H1 (cell line): ENCODE measurements around the gene CSH1. TPM values are rescaled to one million over a fixed set of nuclear protein-coding genes. Genes with fewer than 3 reads are reported as not detected.

Experiments
- CTCF ChIA-PET: fragments of 300-600 bp; sonication (Branson Sonifier 250); formaldehyde crosslinking; loops from one replicate; lab custom pipeline; 2021; ENCODE audit not compliant: partially characterized antibody; lab: Charles Lee
- POLR2A ChIA-PET: fragments of 300-600 bp; sonication (Branson Sonifier 250); formaldehyde crosslinking; loops from one replicate; lab custom pipeline; 2021; ENCODE audit warnings: inconsistent platforms; ENCODE audit not compliant: partially characterized antibody; lab: Charles Lee
- DNase-seq, 2 experiments: peaks; one replicate each; pipeline versions ENCODE4 v3.0.0 to v3.0.0-alpha.2; 2010 to 2022; ENCODE audit warnings: low spot score in 2 of 2, low read depth in 1 of 2, mixed read lengths in 1 of 2
- FAIRE-seq: peaks from 2 replicates; lab custom pipeline; 2011; peaks lifted over from hg19 to GRCh38; lab: Jason Lieb, UNC
- H2AFZ ChIP-seq: 2 replicates; pipeline ENCODE4 v1.8.1; 2012; ENCODE audit warnings: low read length, inconsistent platforms
- H2AK5ac ChIP-seq: 2 replicates; pipeline ENCODE4 v1.6.1; 2013; ENCODE audit warnings: low read depth, low read length
- H2BK120ac ChIP-seq: replicated peaks from 2 replicates; pipeline ENCODE3; 2013; ENCODE audit warnings: low read depth, low read length, inconsistent platforms
- H2BK12ac ChIP-seq: 2 replicates; pipeline ENCODE4 v1.6.1; 2013; ENCODE audit warnings: low read depth, low read length
- H2BK15ac ChIP-seq: 2 replicates; pipeline ENCODE4 v1.6.1; 2013; ENCODE audit warnings: low read length
- H2BK20ac ChIP-seq: 2 replicates; pipeline ENCODE4 v1.6.1; 2013; ENCODE audit warnings: low read length
- H2BK5ac ChIP-seq: 2 replicates; pipeline ENCODE4 v1.6.1; 2013; ENCODE audit warnings: low read depth, low read length
- H3K14ac ChIP-seq: 2 replicates; pipeline ENCODE4 v1.6.1; 2013; ENCODE audit warnings: inconsistent platforms; ENCODE audit not compliant: insufficient read length
- H3K18ac ChIP-seq: 2 replicates; pipeline ENCODE4 v1.6.1; 2013; ENCODE audit warnings: low read length; ENCODE audit errors: extremely low read depth
- H3K23ac ChIP-seq: 2 replicates; pipeline ENCODE4 v1.6.1; 2013; ENCODE audit warnings: inconsistent platforms; ENCODE audit not compliant: insufficient read length
- H3K23me2 ChIP-seq: 2 replicates; pipeline ENCODE4 v1.6.1; 2013; ENCODE audit warnings: low read depth, low read length
- H3K27ac ChIP-seq: 2 replicates; pipeline ENCODE4 v1.6.1; 2011; ENCODE audit warnings: low read depth, low read length, inconsistent platforms
- H3K27me3 ChIP-seq, 4 experiments: replicated peaks in 1 of 4; 1 replicate in 1 of 4; 2 replicates in 3 of 4; pipeline versions ENCODE4 v1.6.1 to v1.8.1; 2011 to 2013; ENCODE audit warnings: low read length in 3 of 4, mild to moderate bottlenecking in 3 of 4, inconsistent platforms in 2 of 4, mixed read lengths in 2 of 4, moderate library complexity in 1 of 4; ENCODE audit not compliant: control insufficient read depth in 3 of 4, insufficient read depth in 3 of 4; ENCODE audit errors: extremely low read depth in 1 of 4
- H3K36me3 ChIP-seq, 4 experiments: 2 replicates each; pipeline versions ENCODE4 v1.6.1 to v1.8.1; 2011 to 2013; ENCODE audit warnings: mild to moderate bottlenecking in 4 of 4, low read length in 3 of 4, moderate library complexity in 2 of 4, control low read depth in 1 of 4, inconsistent platforms in 1 of 4; ENCODE audit not compliant: insufficient read depth in 4 of 4, control insufficient read depth in 2 of 4
- H3K4ac ChIP-seq: replicated peaks from 2 replicates; pipeline ENCODE3; 2013; ENCODE audit warnings: low read length, low read depth, mixed read lengths, inconsistent platforms; ENCODE audit not compliant: insufficient read length
- H3K4me1 ChIP-seq, 4 experiments: replicated peaks in 1 of 4; 1 replicate in 1 of 4; 2 replicates in 3 of 4; pipeline versions ENCODE4 v1.6.1 to v1.8.1; 2011 to 2013; ENCODE audit warnings: low read length in 3 of 4, inconsistent platforms in 2 of 4, mixed read lengths in 1 of 4; ENCODE audit not compliant: insufficient read depth in 4 of 4, control insufficient read depth in 3 of 4
- H3K4me2 ChIP-seq, 2 experiments: 2 replicates each; pipeline versions ENCODE4 v1.6.1 to v1.8.1; 2011 to 2013; ENCODE audit warnings: low read depth in 2 of 2, low read length in 2 of 2, control low read depth in 1 of 2, inconsistent platforms in 1 of 2, mild to moderate bottlenecking in 1 of 2; ENCODE audit not compliant: insufficient read depth in 1 of 2
- H3K4me3 ChIP-seq, 4 experiments: fragments of 200-600, 300-600 bp in 1 of 4; sonication (generic), shearing (Covaris generic), sonication (Bioruptor Twin) in 1 of 4; 2 replicates each; pipeline versions ENCODE4 v1.5.1 to v1.8.1; 2011 to 2016; ENCODE audit warnings: low read length in 4 of 4, low read depth in 3 of 4, control low read depth in 2 of 4, inconsistent platforms in 2 of 4, mild to moderate bottlenecking in 2 of 4, mixed read lengths in 1 of 4, moderate library complexity in 1 of 4; ENCODE audit not compliant: insufficient read depth in 2 of 4; ENCODE audit errors: extremely low read depth in 1 of 4
- H3K56ac ChIP-seq: replicated peaks from 2 replicates; pipeline ENCODE3; 2013; ENCODE audit warnings: low read depth, mild to moderate bottlenecking, mixed read lengths, low read length, inconsistent platforms; ENCODE audit not compliant: insufficient read length
- H3K79me1 ChIP-seq: 2 replicates; pipeline ENCODE4 v1.6.1; 2013; ENCODE audit warnings: low read depth, low read length, control low read depth
- H3K79me2 ChIP-seq, 2 experiments: 2 replicates each; pipeline versions ENCODE4 v1.6.1 to v1.8.1; 2012 to 2013; ENCODE audit warnings: low read length in 2 of 2, mild to moderate bottlenecking in 2 of 2, inconsistent platforms in 1 of 2; ENCODE audit not compliant: insufficient read depth in 2 of 2, control insufficient read depth in 1 of 2
- H3K9ac ChIP-seq, 4 experiments: replicated peaks in 1 of 4; 1 replicate in 1 of 4; 2 replicates in 3 of 4; pipeline versions ENCODE4 v1.6.1 to v1.8.1; 2011 to 2013; ENCODE audit warnings: low read depth in 3 of 4, low read length in 3 of 4, control low read depth in 2 of 4, mild to moderate bottlenecking in 2 of 4, moderate library complexity in 2 of 4, inconsistent platforms in 1 of 4; ENCODE audit errors: extremely low read depth in 1 of 4
- H3K9me3 ChIP-seq, 2 experiments: 2 replicates each; pipeline versions ENCODE4 v1.6.1 to v1.8.1; 2012 to 2013; ENCODE audit warnings: mild to moderate bottlenecking in 2 of 2, moderate library complexity in 2 of 2, control low read depth in 1 of 2, inconsistent platforms in 1 of 2, low read depth in 1 of 2, low read length in 1 of 2, mixed read lengths in 1 of 2; ENCODE audit not compliant: insufficient read depth in 2 of 2
- H4K20me1 ChIP-seq, 2 experiments: replicated peaks in 1 of 2; 2 replicates each; pipeline versions ENCODE3 to v1.8.1; 2011 to 2013; ENCODE audit warnings: inconsistent platforms in 2 of 2, low read length in 2 of 2, mild to moderate bottlenecking in 1 of 2; ENCODE audit not compliant: insufficient read depth in 2 of 2, control insufficient read depth in 1 of 2
- H4K5ac ChIP-seq: 2 replicates; pipeline ENCODE4 v1.6.1; 2013; ENCODE audit warnings: low read length, low read depth, mixed read lengths, inconsistent platforms; ENCODE audit not compliant: insufficient read length
- H4K8ac ChIP-seq: 2 replicates; pipeline ENCODE4 v1.8.0; 2013; ENCODE audit warnings: mild to moderate bottlenecking, moderate library complexity, low read length, inconsistent platforms; ENCODE audit not compliant: insufficient read depth; ENCODE audit errors: extremely low read depth
- H4K91ac ChIP-seq: replicated peaks from 2 replicates; pipeline ENCODE3; 2013; ENCODE audit warnings: low read length, mixed read lengths, inconsistent platforms; ENCODE audit not compliant: insufficient read length
- BACH1 ChIP-seq: IDR thresholded peaks from 2 replicates; pipeline ENCODE4 v1.6.1; 2012; ENCODE audit warnings: low read length, improper control_type of control experiment
- CEBPB ChIP-seq: IDR thresholded peaks from 2 replicates; pipeline ENCODE4 v1.6.1; 2012; ENCODE audit warnings: low read depth, low read length
- CTCF ChIP-seq, 3 experiments: IDR thresholded peaks; 1 replicate in 2 of 3; 2 replicates in 1 of 3; pipeline versions ENCODE4 v1.5.1 to v1.6.1; 2011; ENCODE audit warnings: low read length in 3 of 3, mild to moderate bottlenecking in 3 of 3, inconsistent platforms in 2 of 3, low read depth in 1 of 3, moderate library complexity in 1 of 3; ENCODE audit not compliant: insufficient read depth in 1 of 3; ENCODE audit errors: control extremely low read depth in 1 of 3
- RAD21 ChIP-seq, 2 experiments: IDR thresholded peaks in 1 of 2; conservative IDR thresholded peaks in 1 of 2; 2 replicates each; pipeline ENCODE4 v1.6.1; 2011; ENCODE audit warnings: low read depth in 2 of 2, low read length in 2 of 2, improper control_type of control experiment in 1 of 2, inconsistent platforms in 1 of 2, mild to moderate bottlenecking in 1 of 2, moderate library complexity in 1 of 2
- SIN3A ChIP-seq, 2 experiments: IDR thresholded peaks in 1 of 2; conservative IDR thresholded peaks in 1 of 2; 2 replicates each; pipeline ENCODE4 v1.6.1; 2011 to 2012; ENCODE audit warnings: low read length in 2 of 2, improper control_type of control experiment in 1 of 2, low read depth in 1 of 2, mild to moderate bottlenecking in 1 of 2
- WGBS, 2 experiments: shearing (Covaris generic) in 1 of 2; methylation state at CpG; one replicate each; pipeline versions ENCODE4 v1.1.6 to v1.1.7; 2013 to 2015; ENCODE audit warnings: low lambda C conversion rate in 2 of 2, mixed read lengths in 2 of 2, inconsistent platforms in 1 of 2, low coverage in 1 of 2, missing lambda C conversion rate in 1 of 2; ENCODE audit not compliant: insufficient replicate concordance in 2 of 2, insufficient coverage in 1 of 2, insufficient read length in 1 of 2; ENCODE audit errors: extremely low coverage in 1 of 2, missing lambda C conversion rate in 1 of 2; 5-methylcytosine and 5-hydroxymethylcytosine counted together
- polyA plus RNA-seq, 7 experiments: library from polyadenylated mRNA; depleted of rRNA in 3 of 7; stranded (reverse) in 5 of 7; unstranded in 2 of 7; fragments of >200 nt in 5 of 7; fragments of 200-250 nt in 2 of 7; gene quantifications; 1 replicate in 5 of 7; 2 replicates in 1 of 7; 4 replicates in 1 of 7; pipeline versions ENCODE4 v1.2.1 to v1.2.3, GENCODE V29; 2011 to 2013; ENCODE audit warnings: missing spikeins in 2 of 7, mixed read lengths in 2 of 7
- total RNA-seq: library from RNA; stranded (reverse); fragmentation: NEBNext Ultra II Directional; extraction: Animal tissue kit (Norgen Biotek cat#: 25700); gene quantifications from 2 replicates; pipeline ENCODE4 v1.2.1, GENCODE V29; 2021

The CSH1 gene
- total and polyA plus RNA-seq, 2 of the 8 experiments (the other 6 are each of a cell fraction or from before 2014, with no cell fraction given) = 0.12 TPM; not detected in 1

GRCh38 chr17:63911657-63912100 lies 15.3 kb upstream of the CSH1 start:
- CTCF ChIA-PET = interaction anchor here (0.6 to 11.2 kb wide), 39 partner anchors 8 to 378 kb away, joined by 3 to 270 read pairs (median 5); partner anchors contain the start of genes CD79B, CSH1, GH1 and GH2
- DNase-seq = peak in 1 of 2 experiments; percentile 87

More at GRCh38 chr17:63911657-63912100, 15.3 kb upstream of the CSH1 start:
- Histone ChIP-seq H3K18ac (no peak overlapping the region), H4K8ac (no peak overlapping the region), H4K5ac (no peak overlapping the region), H2AFZ (no peak overlapping the region; the same call in 1 of the 2 replicates), H3K27me3 (no peaks in the 10 kb centered on the region), H3K9me3 (no peaks in the 10 kb centered on the region), H3K4ac (no peak overlapping the region), H3K4me3 (no peak overlapping the region), H4K20me1 (no peaks in the 10 kb centered on the region), H3K23me2 (no peaks in the 10 kb centered on the region), H2BK15ac (no peak overlapping the region), H3K79me1 (no peaks in the 10 kb centered on the region), H2BK12ac (0 out of 2 replicates have a peak overlapping the region, but pooled peaks have one; percentile 77), H2BK20ac (no peak overlapping the region), H3K56ac (no peak overlapping the region), H2BK5ac (no peak overlapping the region), H3K14ac (no peak overlapping the region), H3K36me3 (no peaks in the 10 kb centered on the region), H2AK5ac (no peak overlapping the region), H4K91ac (no peak overlapping the region), H3K27ac (no peak overlapping the region), H3K9ac (no peak overlapping the region), H3K4me1 (peaks cover 0 to 4% (median under 1%) of the 10 kb centered on the region in 4 experiments; a peak in 2 of 7 replicates), H3K79me2 (no peaks in the 10 kb centered on the region), H3K23ac (no peak overlapping the region), H3K4me2 (no peak overlapping the region), H2BK120ac (no peak overlapping the region)
- 50% methylated on average over 7 of the region's 8 CpGs; no CpG with 5 or more reads in 1 of the 2 experiments for WGBS, 2 experiments
- TF ChIP-seq RAD21 (IDR thresholded peaks at IDR 0.05 in 1 of 2, conservative IDR thresholded peaks at IDR 0.05 in 1 of 2; ENCODE audit: low read depth in 2 of 2, low read length in 2 of 2) (peak; percentile 62 to 65), BACH1 (0 out of 2 replicates have a peak, but pooled peaks have one; percentile 26), SIN3A (conservative IDR thresholded peaks at IDR 0.05 in 1 of 2, IDR thresholded peaks at IDR 0.05 in 1 of 2; ENCODE audit: low read depth in 1 of 2, low read length in 2 of 2) (no peak), CEBPB (no peak), CTCF (IDR thresholded peaks at IDR 0.05; ENCODE audit: control extremely low read depth in 1 of 3, insufficient read depth in 1 of 3, low read depth in 1 of 3, low read length in 3 of 3) (peak; percentile 63 to 83 (median 69))
- no peak for FAIRE-seq
- POLR2A ChIA-PET = interaction anchor here (1.0 to 1.4 kb wide), 3 partner anchors 13 to 234 kb away, joined by 3 to 4 read pairs (median 3); no protein-coding TSS in a partner anchor
